Measurements from ENCODE around the gene SH3RF3. TPM values are rescaled to one million over a fixed set of nuclear protein-coding genes. Genes with fewer than 3 reads are reported as not detected.

Gene SH3RF3

GRCh38 chr2:109547280-109547679 lies 418.3 kb downstream of the SH3RF3 start:
- no peak overlapping the region for H2BK12ac ChIP-seq (ENCODE audit: low read length)
- no peaks in the 10 kb centered on the region for H3K79me1 ChIP-seq (ENCODE audit: low read depth, low read length)
- no peak overlapping the region for H2AK5ac ChIP-seq (ENCODE audit: low read depth, low read length)
- H3K4me3 ChIP-seq (ENCODE audit: low read length in 2 of 2), result no peak overlapping the region
- no peak overlapping the region for H3K27ac ChIP-seq (replicated peaks; ENCODE audit: low read length)
- H3K14ac ChIP-seq (ENCODE audit: low read length), result no peak overlapping the region
- no peak overlapping the region for H3K4me2 ChIP-seq (ENCODE audit: insufficient read depth, low read length, poor library complexity, severe bottlenecking)
- H2BK15ac ChIP-seq (ENCODE audit: low read length), result no peak overlapping the region
- H3K4me1 ChIP-seq (ENCODE audit: control insufficient read depth in 2 of 2, insufficient read depth in 1 of 2, low read depth in 1 of 2, low read length in 2 of 2), result peaks cover 0 to 13% of the 10 kb centered on the region in 2 donors
- no peak overlapping the region for H3K23ac ChIP-seq (ENCODE audit: low read depth, low read length, poor library complexity)
- H4K91ac ChIP-seq (ENCODE audit: low read depth, low read length, poor library complexity), result no peak overlapping the region
- no peak overlapping the region for H2BK5ac ChIP-seq (ENCODE audit: low read length)
- no peak overlapping the region for H3K4ac ChIP-seq (ENCODE audit: low read length)
- H4K8ac ChIP-seq (ENCODE audit: low read depth, low read length), result no peak overlapping the region
- H2AFZ ChIP-seq (ENCODE audit: low read length), result no peak overlapping the region
- H3K9ac ChIP-seq (ENCODE audit: low read depth, low read length, poor library complexity), result no peak overlapping the region
- H3K18ac ChIP-seq (ENCODE audit: low read length), result no peak overlapping the region
- no peak for DNase-seq (ENCODE audit: low spot score)
- WGBS, 2 donors (ENCODE audit: extremely low coverage in 2 of 2, insufficient read length in 2 of 2, insufficient replicate concordance in 1 of 2), result no CpG with 5 or more reads among the region's 2 CpGs
- no peaks in the 10 kb centered on the region for H3K27me3 ChIP-seq (ENCODE audit: control insufficient read depth in 3 of 3, insufficient read depth in 3 of 3, low read depth in 1 of 3, low read length in 3 of 3)
- H2BK120ac ChIP-seq (ENCODE audit: low read depth, low read length), result no peak overlapping the region
- peaks cover 0 to 18% of the 10 kb centered on the region in 2 donors for H3K9me3 ChIP-seq (replicated peaks in 1 of 2; ENCODE audit: control insufficient read depth in 2 of 2, insufficient read depth in 1 of 2, low read depth in 1 of 2, low read length in 2 of 2)
- H3K36me3 ChIP-seq (replicated peaks in 1 of 2; ENCODE audit: control insufficient read depth in 2 of 2, insufficient read depth in 2 of 2, low read length in 2 of 2), result peaks cover 6 to 55% of the 10 kb centered on the region in 2 donors

GRCh38 chr2:109549016-109549590 lies 420.1 kb downstream of the SH3RF3 start:
- Histone ChIP-seq H4K8ac (ENCODE audit: low read depth, low read length) (no peak overlapping the region), H3K4me3 (ENCODE audit: low read length in 2 of 2) (no peak overlapping the region), H3K23ac (ENCODE audit: low read depth, low read length, poor library complexity) (no peak overlapping the region), H3K27ac (replicated peaks; ENCODE audit: low read length) (no peak overlapping the region), H3K18ac (ENCODE audit: low read length) (no peak overlapping the region), H3K9ac (ENCODE audit: low read depth, low read length, poor library complexity) (no peak overlapping the region), H2BK5ac (ENCODE audit: low read length) (no peak overlapping the region), H2AFZ (ENCODE audit: low read length) (no peak overlapping the region), H3K4ac (ENCODE audit: low read length) (no peak overlapping the region), H3K79me1 (ENCODE audit: low read depth, low read length) (no peaks in the 10 kb centered on the region), H3K36me3 (replicated peaks in 1 of 2; ENCODE audit: control insufficient read depth in 2 of 2, insufficient read depth in 2 of 2, low read length in 2 of 2) (peaks cover 10 to 53% of the 10 kb centered on the region in 2 donors), H4K91ac (ENCODE audit: low read depth, low read length, poor library complexity) (no peak overlapping the region), H3K4me2 (ENCODE audit: insufficient read depth, low read length, poor library complexity, severe bottlenecking) (no peak overlapping the region), H3K4me1 (ENCODE audit: control insufficient read depth in 2 of 2, insufficient read depth in 1 of 2, low read depth in 1 of 2, low read length in 2 of 2) (peaks cover 0 to 13% of the 10 kb centered on the region in 2 donors), H3K9me3 (replicated peaks in 1 of 2; ENCODE audit: control insufficient read depth in 2 of 2, insufficient read depth in 1 of 2, low read depth in 1 of 2, low read length in 2 of 2) (peaks cover 0 to 26% of the 10 kb centered on the region in 2 donors), H3K14ac (ENCODE audit: low read length) (no peak overlapping the region), H2AK5ac (ENCODE audit: low read depth, low read length) (no peak overlapping the region), H3K27me3 (ENCODE audit: control insufficient read depth in 3 of 3, insufficient read depth in 3 of 3, low read depth in 1 of 3, low read length in 3 of 3) (no peaks in the 10 kb centered on the region), H2BK120ac (ENCODE audit: low read depth, low read length) (no peak overlapping the region), H2BK15ac (ENCODE audit: low read length) (no peak overlapping the region), H2BK12ac (ENCODE audit: low read length) (no peak overlapping the region)
- no CpG with 5 or more reads among the region's 4 CpGs for WGBS, 2 donors (ENCODE audit: extremely low coverage in 2 of 2, insufficient read length in 2 of 2, insufficient replicate concordance in 1 of 2)
- no peak for DNase-seq (ENCODE audit: low spot score)

Small RNA genes lying within 50 kb of the gene (small RNA-seq; reads per million reads assigned to genes)
- gene MIR4265 (ENCODE audit: insufficient read depth), result not detected
- gene MIR4266 (ENCODE audit: insufficient read depth), result not detected
- not detected for gene RF00017 (ENCODE audit: insufficient read depth)
- not detected for gene SNRPGP9 (ENCODE audit: insufficient read depth)
